ENCODE data around the gene EYA3. TPM values are rescaled to one million over a fixed set of nuclear protein-coding genes. Genes with fewer than 3 reads are reported as not detected.

Gene EYA3
- total and polyA plus RNA-seq, 2 of the 4 experiments (the other 2 are of a cell fraction), result 9.1 to 17.6 TPM

DNA sequence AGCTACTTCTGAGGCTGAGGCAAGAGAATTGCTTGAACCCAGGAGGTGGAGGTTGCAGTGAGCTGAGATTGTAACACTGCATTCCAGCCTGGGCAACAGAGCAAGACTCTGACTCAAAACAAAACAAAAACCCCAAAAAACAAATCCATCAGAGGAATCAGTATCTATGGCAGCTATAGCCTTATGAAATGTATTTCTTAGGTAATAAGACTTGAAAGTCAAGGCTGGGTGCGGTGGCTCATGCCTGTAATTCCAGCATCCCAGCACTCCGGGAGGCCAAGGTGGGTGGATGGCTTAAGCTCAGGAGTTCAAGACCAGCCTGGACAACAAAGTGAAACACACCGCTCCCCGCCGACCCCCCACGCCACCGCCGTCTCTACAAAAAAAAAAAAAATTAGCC is 31.1 kb upstream of the EYA3 start:
- no TSS peak for BruUV-seq (replicated peaks)
- CTCF ChIA-PET, result interaction anchor here (0.6 to 0.7 kb wide), 2 partner anchors 256 to 383 kb away, joined by 5 to 7 read pairs; no protein-coding TSS in a partner anchor
- no peak overlapping the region for H3K18ac ChIP-seq (ENCODE audit: low read depth, low read length)

More for the DNA sequence above, 31.1 kb upstream of the EYA3 start:
- no peaks in the 10 kb centered on the region for H3K9me3 ChIP-seq (ENCODE audit: control insufficient read depth, insufficient read depth, low read length)
- H4K5ac ChIP-seq (ENCODE audit: low read depth, low read length), result no peak overlapping the region
- DNase-seq (no peak), ATAC-seq (ENCODE audit: low read depth) (no peak)
- H3K4me1 ChIP-seq (ENCODE audit: control insufficient read depth, insufficient read depth, low read length), result peaks cover 5% of the 10 kb centered on the region; the same call in 1 of the 2 replicates
- no peak overlapping the region for H2AK5ac ChIP-seq (ENCODE audit: low read depth, low read length)
- no peak overlapping the region for H3K4me2 ChIP-seq (ENCODE audit: low read depth, low read length)
- H3K36me3 ChIP-seq (ENCODE audit: control insufficient read depth, insufficient read depth, low read length), result no peaks in the 10 kb centered on the region
- WGBS, 2 experiments (ENCODE audit: extremely low coverage in 2 of 2, insufficient read length in 1 of 2), result 100% methylated on average over 1 of the region's 8 CpGs; no CpG with 5 or more reads in 1 of the 2 experiments
- H4K91ac ChIP-seq (ENCODE audit: insufficient read depth, low read depth, low read length), result no peak overlapping the region
- H2BK5ac ChIP-seq (ENCODE audit: low read depth, low read length, poor library complexity, severe bottlenecking), result no peak overlapping the region
- H3K27ac ChIP-seq (ENCODE audit: insufficient read depth, low read length), result no peak overlapping the region
- dilution Hi-C loops (cut with HindIII; ENCODE audit: low sequenced_read_pairs, unreplicated experiment) (no loop called here), in situ Hi-C loops (cut with MboI; ENCODE audit: low sequenced_read_pairs) (no loop called here), intact Hi-C loops (cut with micrococcal nuclease) (no loop called here)
- no peak overlapping the region for H3K9ac ChIP-seq (ENCODE audit: low read depth, low read length)
- no peak overlapping the region for H2BK20ac ChIP-seq (ENCODE audit: low read depth, low read length)
- H3K79me1 ChIP-seq (ENCODE audit: low read depth in 1 of 2, low read length in 2 of 2), result no peaks in the 10 kb centered on the region
- no peaks in the 10 kb centered on the region for H4K20me1 ChIP-seq (ENCODE audit: insufficient read depth, low read length)
- H2AK9ac ChIP-seq (replicated peaks; ENCODE audit: low read depth, low read length, poor library complexity), result no peak overlapping the region
- H3K56ac ChIP-seq (ENCODE audit: extremely low read depth, insufficient read depth, low read length), result no peak overlapping the region
- no peak overlapping the region for H3K23ac ChIP-seq (ENCODE audit: low read depth, low read length)
- no peak overlapping the region for H3K4me3 ChIP-seq (ENCODE audit: insufficient read depth, low read depth, low read length)
- H2BK15ac ChIP-seq (ENCODE audit: low read depth, low read length), result no peak overlapping the region
- H3K27me3 ChIP-seq (ENCODE audit: control insufficient read depth, insufficient read depth, low read length), result no peaks in the 10 kb centered on the region
- H2AFZ ChIP-seq (replicated peaks; ENCODE audit: low read length, poor library complexity), result no peak overlapping the region
- H4K8ac ChIP-seq (ENCODE audit: low read depth in 2 of 2, low read length in 2 of 2), result no peak overlapping the region
- POLR2A ChIA-PET (ENCODE audit: unreplicated experiment), result no interaction called here
- H3K9me1 ChIP-seq (ENCODE audit: insufficient read depth, low read length), result peaks cover 15% of the 10 kb centered on the region
- H3K14ac ChIP-seq (replicated peaks; ENCODE audit: low read depth, low read length), result no peak overlapping the region
- H3K4ac ChIP-seq (ENCODE audit: low read depth, low read length), result no peak overlapping the region
- no peak for TF ChIP-seq CEBPB (IDR thresholded peaks at IDR 0.05; ENCODE audit: low read depth, low read length)
- TF ChIP-seq, protein P1, sequence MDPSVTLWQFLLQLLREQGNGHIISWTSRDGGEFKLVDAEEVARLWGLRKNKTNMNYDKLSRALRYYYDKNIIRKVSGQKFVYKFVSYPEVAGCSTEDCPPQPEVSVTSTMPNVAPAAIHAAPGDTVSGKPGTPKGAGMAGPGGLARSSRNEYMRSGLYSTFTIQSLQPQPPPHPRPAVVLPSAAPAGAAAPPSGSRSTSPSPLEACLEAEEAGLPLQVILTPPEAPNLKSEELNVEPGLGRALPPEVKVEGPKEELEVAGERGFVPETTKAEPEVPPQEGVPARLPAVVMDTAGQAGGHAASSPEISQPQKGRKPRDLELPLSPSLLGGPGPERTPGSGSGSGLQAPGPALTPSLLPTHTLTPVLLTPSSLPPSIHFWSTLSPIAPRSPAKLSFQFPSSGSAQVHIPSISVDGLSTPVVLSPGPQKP (IDR thresholded peaks at IDR 0.05; ENCODE audit: borderline replicate concordance, low read depth, low read length), result no peak
- no peak for TF ChIP-seq MAZ (IDR thresholded peaks at IDR 0.05; ENCODE audit: borderline replicate concordance, low read depth, low read length)
- TF ChIP-seq RCOR1 (IDR thresholded peaks at IDR 0.05; ENCODE audit: insufficient replicate concordance, low read length), result no peak
- no peak for TF ChIP-seq RAD21 (IDR thresholded peaks at IDR 0.05; ENCODE audit: low read length)
- TF ChIP-seq FOS (IDR thresholded peaks at IDR 0.05; ENCODE audit: low read depth, low read length), result no peak
- TF ChIP-seq BHLHE40 (IDR thresholded peaks at IDR 0.05; ENCODE audit: low read depth, low read length), result no peak
- TF ChIP-seq RFX5 (IDR thresholded peaks at IDR 0.05; ENCODE audit: low read depth, low read length), result no peak
- no peak for TF ChIP-seq MAFK (IDR thresholded peaks at IDR 0.05; ENCODE audit: low read depth, low read length)
- TF ChIP-seq SMC3 (IDR thresholded peaks at IDR 0.05; ENCODE audit: low read depth, low read length), result no peak
- TF ChIP-seq, protein P2, sequence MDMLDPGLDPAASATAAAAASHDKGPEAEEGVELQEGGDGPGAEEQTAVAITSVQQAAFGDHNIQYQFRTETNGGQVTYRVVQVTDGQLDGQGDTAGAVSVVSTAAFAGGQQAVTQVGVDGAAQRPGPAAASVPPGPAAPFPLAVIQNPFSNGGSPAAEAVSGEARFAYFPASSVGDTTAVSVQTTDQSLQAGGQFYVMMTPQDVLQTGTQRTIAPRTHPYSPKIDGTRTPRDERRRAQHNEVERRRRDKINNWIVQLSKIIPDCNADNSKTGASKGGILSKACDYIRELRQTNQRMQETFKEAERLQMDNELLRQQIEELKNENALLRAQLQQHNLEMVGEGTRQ (IDR thresholded peaks at IDR 0.05; ENCODE audit: low read depth, low read length), result no peak
- TF ChIP-seq POLR2A (IDR thresholded peaks at IDR 0.05; ENCODE audit: low read depth, low read length), result no peak
- TF ChIP-seq, protein P3, sequence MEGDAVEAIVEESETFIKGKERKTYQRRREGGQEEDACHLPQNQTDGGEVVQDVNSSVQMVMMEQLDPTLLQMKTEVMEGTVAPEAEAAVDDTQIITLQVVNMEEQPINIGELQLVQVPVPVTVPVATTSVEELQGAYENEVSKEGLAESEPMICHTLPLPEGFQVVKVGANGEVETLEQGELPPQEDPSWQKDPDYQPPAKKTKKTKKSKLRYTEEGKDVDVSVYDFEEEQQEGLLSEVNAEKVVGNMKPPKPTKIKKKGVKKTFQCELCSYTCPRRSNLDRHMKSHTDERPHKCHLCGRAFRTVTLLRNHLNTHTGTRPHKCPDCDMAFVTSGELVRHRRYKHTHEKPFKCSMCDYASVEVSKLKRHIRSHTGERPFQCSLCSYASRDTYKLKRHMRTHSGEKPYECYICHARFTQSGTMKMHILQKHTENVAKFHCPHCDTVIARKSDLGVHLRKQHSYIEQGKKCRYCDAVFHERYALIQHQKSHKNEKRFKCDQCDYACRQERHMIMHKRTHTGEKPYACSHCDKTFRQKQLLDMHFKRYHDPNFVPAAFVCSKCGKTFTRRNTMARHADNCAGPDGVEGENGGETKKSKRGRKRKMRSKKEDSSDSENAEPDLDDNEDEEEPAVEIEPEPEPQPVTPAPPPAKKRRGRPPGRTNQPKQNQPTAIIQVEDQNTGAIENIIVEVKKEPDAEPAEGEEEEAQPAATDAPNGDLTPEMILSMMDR (conservative IDR thresholded peaks at IDR 0.05; ENCODE audit: low read depth, low read length), result no peak
- TF ChIP-seq CHD1 (IDR thresholded peaks at IDR 0.05; ENCODE audit: low read depth, low read length), result no peak
- TF ChIP-seq NFE2L2 (IDR thresholded peaks at IDR 0.05; ENCODE audit: low read depth, low read length), result no peak
- H2BK120ac ChIP-seq (ENCODE audit: low read depth, low read length), result no peak overlapping the region

Measured in IMR-90 (cell line).